ENCODE measurements around the gene DNAI1.
A peak's percentile ranks its signal among the peaks of the same experiment; 100 is the strongest.

The DNAI1 gene

DNA sequence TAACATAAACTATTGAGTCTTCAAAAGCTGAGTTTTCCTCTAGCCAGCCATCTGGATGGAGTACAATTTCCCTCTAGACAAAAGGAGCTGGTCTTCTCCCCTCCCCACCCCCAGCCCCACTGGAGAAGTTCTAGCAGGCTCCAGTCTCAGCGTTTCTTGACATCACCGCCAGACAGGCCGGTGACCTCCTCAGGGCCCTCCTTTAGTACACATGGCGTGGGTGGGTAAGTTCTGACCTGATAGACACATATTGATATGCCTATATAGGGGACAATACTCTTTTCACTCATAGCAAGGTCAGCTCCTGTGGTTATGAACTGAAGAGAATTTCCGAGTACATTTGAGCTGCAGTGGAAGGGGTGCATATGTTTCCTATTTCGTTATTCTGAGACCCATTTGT lies 27.2 kb downstream of the DNAI1 start:
- CTCF ChIA-PET: no interaction called here
- no peak overlapping the region for H3K27ac Mint-ChIP-seq
- no peaks in the 10 kb centered on the region for H3K4me1 Mint-ChIP-seq
- no peaks in the 10 kb centered on the region for H3K36me3 Mint-ChIP-seq
- H3K9me3 Mint-ChIP-seq: no peaks in the 10 kb centered on the region
- no peak for DNase-seq
- no peak overlapping the region for H3K4me3 Mint-ChIP-seq
- peaks cover 32% of the 10 kb centered on the region for H3K27me3 Mint-ChIP-seq

DNA sequence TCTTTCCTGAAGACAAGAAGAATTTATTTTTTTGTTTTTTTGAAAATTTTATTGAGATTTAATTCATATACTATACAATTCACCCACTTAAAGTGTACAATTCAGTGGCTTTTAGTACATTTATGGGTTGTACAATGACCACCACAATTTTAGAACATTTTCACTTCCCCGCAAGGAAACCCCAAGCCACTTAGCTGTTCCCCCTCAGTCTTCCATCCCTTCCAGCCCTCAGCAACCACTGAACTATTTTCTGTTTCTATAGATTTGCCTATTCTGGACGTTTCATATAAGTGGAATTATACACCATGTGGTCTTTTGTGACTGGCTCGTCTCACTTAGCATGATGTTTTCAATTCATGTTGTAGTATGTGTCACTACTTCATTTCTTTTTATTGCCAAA lies 28.0 kb downstream of the DNAI1 start:
- peaks cover 36% of the 10 kb centered on the region for H3K27me3 Mint-ChIP-seq
- H3K4me3 Mint-ChIP-seq: no peak overlapping the region
- DNase-seq: no peak
- no peaks in the 10 kb centered on the region for H3K9me3 Mint-ChIP-seq
- H3K27ac Mint-ChIP-seq: no peak overlapping the region
- H3K36me3 Mint-ChIP-seq: no peaks in the 10 kb centered on the region
- CTCF ChIA-PET: no interaction called here
- H3K4me1 Mint-ChIP-seq: no peaks in the 10 kb centered on the region

DNA sequence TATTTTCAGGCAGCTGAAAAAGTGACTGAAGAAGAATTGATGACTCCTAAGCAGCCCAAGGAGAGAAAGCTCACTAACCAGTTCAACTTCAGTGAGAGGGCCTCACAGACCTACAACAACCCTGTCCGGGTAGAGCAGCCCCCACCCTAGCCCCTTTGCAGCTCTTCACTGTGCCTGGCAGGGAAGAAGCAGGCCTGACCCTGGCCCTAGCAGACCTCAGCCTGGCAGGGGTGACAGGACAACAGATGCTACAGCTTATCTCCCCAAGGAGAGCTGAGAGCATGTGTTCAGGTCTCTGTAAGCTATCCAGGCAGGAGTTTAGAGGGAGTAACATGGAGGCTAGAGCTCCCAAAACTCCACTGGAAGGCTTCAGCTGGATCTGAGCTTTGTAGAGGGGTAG lies 31.8 kb downstream of the DNAI1 start:
- Mint-ChIP-seq H3K27ac (no peak overlapping the region), H3K4me3 (no peak overlapping the region), H3K9me3 (no peaks in the 10 kb centered on the region), H3K36me3 (no peaks in the 10 kb centered on the region), H3K4me1 (no peaks in the 10 kb centered on the region), H3K27me3 (peaks cover 35% of the 10 kb centered on the region)
- CTCF ChIA-PET: interaction anchor here (0.8 to 1.6 kb wide), 4 partner anchors 10 to 101 kb away, joined by 3 to 4 read pairs (median 3); no protein-coding TSS in a partner anchor
- no peak for DNase-seq

DNA sequence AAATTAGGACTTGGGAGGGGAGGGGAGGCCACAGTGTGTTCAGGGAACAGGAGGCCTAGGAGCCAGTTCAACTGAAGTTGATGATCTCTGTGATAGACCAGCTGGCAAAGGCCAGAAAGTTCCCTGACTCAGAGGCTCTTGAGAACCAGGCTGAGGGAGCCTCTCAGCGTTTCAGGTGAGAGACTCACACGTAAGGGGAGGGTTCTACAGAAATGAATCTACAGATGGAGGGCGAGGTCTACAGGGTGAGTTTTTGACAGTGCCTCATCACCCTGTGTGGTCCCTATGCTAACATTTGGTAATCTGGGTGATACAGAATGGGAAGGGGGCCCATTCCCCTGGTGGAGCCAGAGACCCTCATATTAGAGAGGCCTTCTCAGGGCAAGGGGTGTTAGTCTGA lies 32.2 kb downstream of the DNAI1 start:
- Mint-ChIP-seq H3K27ac (no peak overlapping the region), H3K4me3 (no peak overlapping the region), H3K27me3 (peaks cover 38% of the 10 kb centered on the region), H3K36me3 (no peaks in the 10 kb centered on the region), H3K4me1 (no peaks in the 10 kb centered on the region), H3K9me3 (no peaks in the 10 kb centered on the region)
- CTCF ChIA-PET: interaction anchor here (0.8 to 1.6 kb wide), 4 partner anchors 9 to 100 kb away, joined by 3 to 4 read pairs (median 3); no protein-coding TSS in a partner anchor
- DNase-seq: no peak

DNA sequence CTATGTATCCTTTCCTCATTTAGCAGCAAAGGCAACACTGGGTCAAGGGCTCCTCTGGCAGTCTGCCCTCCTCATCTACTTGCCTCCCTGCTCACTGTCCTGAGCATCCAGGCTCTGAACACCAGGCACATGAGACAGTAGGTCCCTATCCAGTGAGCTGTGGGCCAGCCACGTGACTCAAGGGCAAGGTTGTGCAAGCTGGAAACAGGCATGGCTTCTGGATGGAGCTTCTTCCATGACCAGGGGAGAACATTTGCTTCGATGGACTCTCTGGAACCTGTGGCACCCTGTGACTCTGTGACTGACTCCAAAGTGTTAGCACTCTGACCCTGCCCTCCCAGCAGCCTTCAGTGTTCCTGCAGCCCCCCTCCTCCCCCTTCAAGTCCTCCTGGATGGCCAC lies 33.0 kb downstream of the DNAI1 start:
- Mint-ChIP-seq H3K27me3 (peaks cover 39% of the 10 kb centered on the region), H3K9me3 (no peaks in the 10 kb centered on the region), H3K4me3 (no peak overlapping the region), H3K27ac (no peak overlapping the region), H3K4me1 (no peaks in the 10 kb centered on the region), H3K36me3 (no peaks in the 10 kb centered on the region)
- DNase-seq: no peak
- CTCF ChIA-PET: interaction anchor here (1.0 kb wide), 1 partner anchor 48 kb away, joined by 3 read pairs; no protein-coding TSS in a partner anchor

DNA sequence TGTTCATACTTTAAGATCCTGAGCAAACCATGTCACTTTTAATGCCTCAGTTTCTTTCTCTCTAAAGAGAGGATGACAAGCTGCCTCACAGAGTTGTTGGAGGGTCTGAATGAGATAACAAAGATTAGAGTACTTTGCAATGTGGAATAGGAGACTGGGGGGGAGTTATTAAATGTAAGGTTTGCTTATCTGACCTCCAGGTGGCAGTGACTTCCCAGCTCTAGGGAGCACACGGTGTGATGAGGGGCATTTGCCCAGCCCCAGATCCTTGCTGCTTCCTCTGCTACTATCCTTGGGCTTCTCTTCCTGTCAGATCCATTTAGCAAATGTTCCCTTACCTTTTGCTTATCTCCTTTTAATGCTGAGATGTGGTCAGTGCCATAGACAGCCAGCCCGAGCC lies 33.4 kb downstream of the DNAI1 start:
- Mint-ChIP-seq H3K27me3 (peaks cover 38% of the 10 kb centered on the region), H3K36me3 (no peaks in the 10 kb centered on the region), H3K4me1 (no peaks in the 10 kb centered on the region), H3K4me3 (no peak overlapping the region), H3K9me3 (no peaks in the 10 kb centered on the region), H3K27ac (no peak overlapping the region)
- no peak for DNase-seq
- CTCF ChIA-PET: interaction anchor here (1.0 to 1.6 kb wide), 2 partner anchors 48 to 88 kb away, joined by 3 to 4 read pairs; no protein-coding TSS in a partner anchor

DNA sequence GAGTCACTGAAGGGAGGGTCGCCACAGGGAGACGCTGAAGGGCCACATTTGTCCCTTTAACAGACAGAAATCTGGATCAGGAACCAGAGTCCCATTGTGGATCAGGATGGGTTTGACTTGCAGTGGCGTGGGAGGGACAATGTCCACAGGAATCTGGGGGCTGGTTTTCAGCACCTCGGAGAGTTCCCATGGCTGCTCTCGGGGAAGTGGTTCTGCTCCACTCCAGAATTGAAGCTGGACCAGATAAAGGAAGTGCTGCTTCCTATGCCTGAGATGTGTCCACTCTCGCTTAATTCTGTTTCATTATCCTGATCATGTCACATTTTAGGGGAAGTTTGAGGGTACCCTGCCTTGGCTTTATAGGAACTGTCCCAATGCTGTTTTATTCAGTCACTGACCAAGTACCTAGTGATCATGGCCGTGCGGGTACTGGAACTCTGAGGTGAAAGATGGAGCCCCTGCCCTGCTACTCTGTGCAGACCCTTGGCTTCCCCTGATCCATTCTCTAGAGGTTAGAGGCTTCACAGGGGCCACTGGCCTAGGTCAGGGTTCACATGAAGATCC lies 35.4 kb downstream of the DNAI1 start:
- DNase-seq: peak; percentile 74
- H3K36me3 Mint-ChIP-seq: no peaks in the 10 kb centered on the region
- no peaks in the 10 kb centered on the region for H3K9me3 Mint-ChIP-seq
- CTCF ChIA-PET: interaction anchor here (1.5 to 1.9 kb wide), 3 partner anchors 47 to 101 kb away, joined by 3 to 5 read pairs (median 4); no protein-coding TSS in a partner anchor
- H3K27me3 Mint-ChIP-seq: peaks cover 29% of the 10 kb centered on the region
- H3K4me1 Mint-ChIP-seq: no peaks in the 10 kb centered on the region
- H3K27ac Mint-ChIP-seq: no peak overlapping the region
- H3K4me3 Mint-ChIP-seq: no peak overlapping the region

DNA sequence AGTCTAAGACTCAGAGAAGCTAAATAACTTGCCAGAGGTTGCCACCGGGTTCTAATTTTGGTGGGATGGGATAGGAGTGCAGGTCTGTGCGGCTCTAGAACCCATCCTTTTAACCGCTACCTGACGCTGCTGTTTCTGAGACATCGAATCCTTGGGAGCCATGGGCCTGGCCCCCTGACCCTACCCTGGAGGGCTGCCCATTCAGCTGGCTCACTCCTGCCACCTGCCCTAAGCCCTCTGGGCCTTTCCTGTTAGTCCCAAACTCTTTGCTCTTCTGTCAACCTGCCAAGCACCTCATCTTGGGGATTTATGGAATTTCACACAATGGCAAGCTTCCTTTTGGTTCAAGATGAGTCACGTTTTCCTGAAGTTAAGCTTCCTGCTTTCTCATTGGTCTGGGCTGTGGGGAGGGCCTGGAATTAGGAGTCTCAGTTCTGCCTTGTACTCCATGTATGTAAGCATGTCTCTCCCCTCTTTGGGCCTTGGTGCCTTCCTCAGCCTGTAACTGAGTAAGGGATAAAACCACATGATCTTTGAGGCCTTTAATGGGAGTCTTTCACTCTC lies 37.6 kb downstream of the DNAI1 start:
- DNase-seq: no peak
- Mint-ChIP-seq H3K36me3 (no peaks in the 10 kb centered on the region), H3K4me1 (no peaks in the 10 kb centered on the region), H3K27me3 (peaks cover 25% of the 10 kb centered on the region), H3K9me3 (no peaks in the 10 kb centered on the region), H3K27ac (no peak overlapping the region), H3K4me3 (no peak overlapping the region)
- CTCF ChIA-PET: interaction anchor here (1.0 kb wide), 2 partner anchors 61 to 92 kb away, joined by 3 to 5 read pairs; no protein-coding TSS in a partner anchor

DNA sequence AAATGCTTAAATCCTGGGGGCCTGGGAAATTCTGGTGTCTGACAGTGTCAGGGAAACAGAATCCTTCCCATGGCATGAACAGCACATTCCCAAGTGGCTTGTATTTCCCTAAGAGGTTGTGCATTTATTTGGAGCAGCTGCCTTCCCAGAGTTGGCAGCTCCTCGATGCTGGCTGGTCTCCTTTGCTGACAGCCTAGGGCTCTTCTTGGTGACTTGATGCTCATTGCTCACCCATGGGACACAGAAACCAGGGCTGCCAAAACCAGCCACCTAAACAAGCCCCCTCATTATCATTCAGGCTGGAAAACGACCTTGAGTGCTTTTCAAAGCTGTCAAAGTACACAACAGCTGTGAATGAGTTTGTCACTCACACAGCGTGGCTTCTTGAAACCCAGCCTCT lies 39.9 kb downstream of the DNAI1 start:
- DNase-seq: no peak
- no peaks in the 10 kb centered on the region for H3K4me1 Mint-ChIP-seq
- CTCF ChIA-PET: interaction anchor here (1.4 kb wide), 1 partner anchor 60 kb away, joined by 3 read pairs; no protein-coding TSS in a partner anchor
- H3K36me3 Mint-ChIP-seq: no peaks in the 10 kb centered on the region
- no peak overlapping the region for H3K27ac Mint-ChIP-seq
- H3K27me3 Mint-ChIP-seq: peaks cover 22% of the 10 kb centered on the region
- no peak overlapping the region for H3K4me3 Mint-ChIP-seq
- no peaks in the 10 kb centered on the region for H3K9me3 Mint-ChIP-seq

DNA sequence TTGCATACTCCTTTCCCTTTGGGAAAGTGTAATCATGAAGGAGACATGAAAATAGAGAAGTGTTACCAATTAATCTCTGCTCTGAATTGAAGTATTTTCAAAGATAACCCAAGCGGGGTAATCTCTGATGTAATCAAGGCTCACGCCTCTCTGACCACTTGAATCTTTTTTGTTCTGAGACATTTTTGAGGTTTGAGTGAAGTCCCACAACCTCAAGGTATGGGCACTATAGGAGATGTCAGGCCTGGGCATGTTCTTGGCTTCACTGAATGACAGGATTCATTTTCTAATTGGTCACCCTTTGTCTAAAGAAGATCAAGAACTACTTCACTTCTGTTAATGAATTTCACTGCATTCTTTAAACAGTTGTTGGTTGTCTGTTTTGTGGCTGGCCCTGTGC lies 40.5 kb downstream of the DNAI1 start:
- H3K9me3 Mint-ChIP-seq: no peaks in the 10 kb centered on the region
- CTCF ChIA-PET: no interaction called here

DNA sequence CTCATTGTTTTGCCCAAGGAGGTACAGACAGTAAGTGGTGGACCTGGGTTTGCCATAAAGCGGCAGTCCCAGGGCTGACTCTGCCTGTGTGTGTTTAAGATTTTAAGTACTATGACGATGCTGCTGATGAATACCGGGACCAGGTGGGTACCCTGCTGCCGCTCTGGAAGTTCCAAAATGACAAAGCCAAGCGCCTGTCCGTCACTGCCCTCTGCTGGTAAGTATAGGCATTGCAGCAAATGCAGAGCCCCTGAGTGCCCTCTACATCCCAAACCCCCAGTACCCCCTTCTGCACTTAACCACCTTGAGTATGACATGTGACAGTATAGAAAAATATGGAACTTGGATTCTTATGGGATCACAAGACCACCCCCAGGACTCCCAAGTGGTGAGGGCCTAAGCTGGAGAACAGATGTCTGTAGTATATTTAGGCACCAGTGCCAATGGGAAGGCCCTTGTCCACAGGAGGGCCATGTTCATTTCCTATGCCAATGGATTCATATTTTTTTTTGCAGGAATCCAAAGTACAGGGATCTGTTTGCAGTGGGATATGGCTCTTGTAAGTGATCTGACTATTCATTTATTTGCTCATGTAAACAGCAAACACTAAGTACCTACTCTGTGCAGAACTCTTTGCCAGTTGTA lies 42.1 kb downstream of the DNAI1 start:
- peaks cover 21% of the 10 kb centered on the region for H3K27me3 Mint-ChIP-seq
- peak; percentile 80 for DNase-seq
- H3K27ac Mint-ChIP-seq: no peak overlapping the region

More for the DNA sequence above, 40.5 kb downstream of the DNAI1 start:
- no peak for DNase-seq
- Mint-ChIP-seq H3K27ac (no peak overlapping the region), H3K36me3 (no peaks in the 10 kb centered on the region), H3K27me3 (peaks cover 22% of the 10 kb centered on the region), H3K4me3 (no peak overlapping the region), H3K4me1 (no peaks in the 10 kb centered on the region)

DNA sequence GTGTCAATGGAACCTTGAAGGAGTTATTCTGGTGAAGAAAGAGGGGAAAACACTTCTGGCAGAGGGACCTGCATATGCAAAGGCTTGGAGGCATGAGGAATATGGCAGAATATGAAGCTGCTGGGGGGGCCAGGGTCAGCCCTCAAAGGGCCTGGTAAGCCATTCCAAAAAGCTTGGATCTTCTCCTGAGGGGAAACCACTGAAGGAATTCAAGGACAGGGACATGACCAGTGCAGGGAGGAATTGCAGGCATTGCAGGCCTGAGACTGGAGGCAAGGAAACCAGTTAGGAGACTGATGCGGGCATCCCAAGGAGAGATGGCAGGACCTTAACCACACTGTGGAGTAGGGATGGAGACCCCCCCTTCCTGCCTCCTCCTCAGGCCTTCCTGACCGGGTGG lies 42.8 kb downstream of the DNAI1 start:
- peaks cover 23% of the 10 kb centered on the region for H3K27me3 Mint-ChIP-seq

More for the DNA sequence above, 42.1 kb downstream of the DNAI1 start:
- H3K36me3 Mint-ChIP-seq: no peaks in the 10 kb centered on the region
- H3K4me1 Mint-ChIP-seq: no peaks in the 10 kb centered on the region
- CTCF ChIA-PET: interaction anchor here (0.8 to 3.4 kb wide), 20 partner anchors 10 to 169 kb away, joined by 3 to 55 read pairs (median 4); partner anchors contain the start of gene DCTN3
- H3K9me3 Mint-ChIP-seq: no peaks in the 10 kb centered on the region
- no peak overlapping the region for H3K4me3 Mint-ChIP-seq

DNA sequence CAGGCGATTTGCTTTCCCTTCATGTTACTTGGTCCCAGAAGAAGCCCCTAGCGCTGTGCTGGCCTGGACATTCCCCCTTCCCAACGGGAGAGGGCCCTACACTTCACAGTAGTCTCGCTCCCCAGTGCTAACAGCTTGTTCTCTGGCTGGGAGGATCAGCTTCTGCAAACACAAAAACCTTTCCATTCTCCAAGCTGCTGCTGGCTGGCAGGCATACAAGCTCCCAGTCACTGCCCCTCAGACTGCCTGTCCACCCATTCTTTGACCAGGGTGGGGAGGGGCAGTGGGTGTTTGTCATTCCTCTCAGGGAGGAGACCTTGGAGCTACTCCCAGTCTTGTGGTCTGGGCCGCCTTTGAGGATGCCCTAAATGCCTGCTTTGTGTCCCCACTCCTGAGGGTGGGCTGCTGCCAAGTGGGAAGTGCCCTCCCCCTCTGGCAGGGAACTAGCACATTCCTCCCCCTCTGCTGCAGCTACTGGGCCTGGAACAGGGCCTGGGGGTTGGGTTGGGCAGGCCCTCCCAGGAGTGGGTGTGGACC lies 43.4 kb downstream of the DNAI1 start:
- Mint-ChIP-seq H3K27ac (no peak overlapping the region), H3K4me1 (no peaks in the 10 kb centered on the region), H3K4me3 (no peak overlapping the region), H3K9me3 (no peaks in the 10 kb centered on the region), H3K36me3 (no peaks in the 10 kb centered on the region), H3K27me3 (peaks cover 23% of the 10 kb centered on the region)
- no peak for DNase-seq
- CTCF ChIA-PET: interaction anchor here (0.6 to 3.4 kb wide), 16 partner anchors 9 to 132 kb away, joined by 3 to 55 read pairs (median 4); partner anchors contain the start of gene DCTN3

More for the DNA sequence above, 42.8 kb downstream of the DNAI1 start:
- Mint-ChIP-seq H3K27ac (no peak overlapping the region), H3K9me3 (no peaks in the 10 kb centered on the region), H3K36me3 (no peaks in the 10 kb centered on the region), H3K4me1 (no peaks in the 10 kb centered on the region), H3K4me3 (no peak overlapping the region)
- no peak for DNase-seq
- CTCF ChIA-PET: interaction anchor here (0.9 to 3.4 kb wide), 19 partner anchors 9 to 133 kb away, joined by 3 to 55 read pairs (median 4); partner anchors contain the start of gene DCTN3

DNA sequence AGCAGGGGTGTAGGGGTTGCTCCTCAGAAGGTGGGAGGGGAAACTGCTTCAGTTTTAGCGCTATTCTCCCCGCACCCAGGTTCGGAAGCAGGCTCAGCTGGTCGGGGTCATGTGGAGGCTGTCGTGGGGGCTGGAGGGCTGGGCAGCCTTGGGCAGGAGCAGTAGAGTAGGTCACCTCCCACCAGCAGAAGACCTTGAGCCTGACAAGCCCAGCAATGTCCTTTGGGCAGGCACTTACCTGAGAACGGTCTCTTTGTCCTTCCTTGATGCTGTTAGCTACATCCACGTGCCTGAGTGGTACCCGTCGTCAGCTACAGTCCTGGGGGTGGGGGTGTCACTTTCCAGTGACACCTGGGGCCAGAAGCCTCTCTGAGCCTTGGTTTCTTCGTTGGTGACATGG lies 43.9 kb downstream of the DNAI1 start:
- CTCF ChIA-PET: interaction anchor here (0.6 to 3.4 kb wide), 9 partner anchors 8 to 132 kb away, joined by 3 to 55 read pairs (median 6); no protein-coding TSS in a partner anchor
- no peaks in the 10 kb centered on the region for H3K36me3 Mint-ChIP-seq
- no peak overlapping the region for H3K27ac Mint-ChIP-seq
- DNase-seq: no peak
- H3K9me3 Mint-ChIP-seq: no peaks in the 10 kb centered on the region
- H3K27me3 Mint-ChIP-seq: peaks cover 23% of the 10 kb centered on the region
- H3K4me1 Mint-ChIP-seq: no peaks in the 10 kb centered on the region
- H3K4me3 Mint-ChIP-seq: no peak overlapping the region
